Sigmoid colon (tissue), 4 donors: ENCODE data around the gene LYVE1.

Experiments used
- EP300 ChIP-seq, 4 donors: sonication (generic); formaldehyde crosslinking; IDR thresholded peaks; one replicate each; pipeline ENCODE4 v1.6.1; 2017; ENCODE audit warnings: antibody characterized with exemption in 4 of 4
- POLR2A ChIP-seq, 2 donors: fragments of 450-650 bp; IDR thresholded peaks; one replicate each; pipeline ENCODE4 v1.6.1; 2016; ENCODE audit warnings: antibody characterized with exemption in 2 of 2, mild to moderate bottlenecking in 2 of 2, moderate library complexity in 2 of 2
- TF ChIP-seq, protein P1 (sequence below), 4 experiments: fragments of 450-650 bp in 3 of 4; fragments of 200-600 bp in 1 of 4; IDR thresholded peaks; one replicate each; pipeline ENCODE4 v1.5.1; 2016 to 2019; ENCODE audit warnings: antibody characterized with exemption in 4 of 4, mild to moderate bottlenecking in 3 of 4, moderate library complexity in 2 of 4

DNA sequence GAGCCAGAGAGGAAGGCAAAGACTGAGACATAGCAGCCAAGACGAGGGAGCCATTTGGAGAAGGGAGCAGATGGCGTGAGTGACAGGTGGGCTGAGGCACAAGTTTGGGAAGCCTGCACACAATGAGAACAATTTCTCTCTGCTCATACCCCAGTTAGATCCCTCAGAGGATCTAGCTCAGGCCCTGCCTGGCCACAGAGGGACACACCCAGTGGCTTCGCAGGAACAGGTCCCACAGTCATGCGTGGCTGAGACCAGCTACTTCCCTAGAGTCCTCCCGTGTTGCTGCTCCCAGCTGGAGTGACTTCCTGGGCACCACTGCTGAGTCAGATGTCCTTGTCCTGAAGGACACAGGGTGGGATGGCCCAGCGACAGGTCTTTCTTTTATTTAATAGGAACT is 33.4 kb upstream of the LYVE1 start:
- TF ChIP-seq POLR2A (IDR thresholded peaks at IDR 0.05) (no peak), EP300 (IDR thresholded peaks at IDR 0.05) (no peak)
- TF ChIP-seq, protein P1, sequence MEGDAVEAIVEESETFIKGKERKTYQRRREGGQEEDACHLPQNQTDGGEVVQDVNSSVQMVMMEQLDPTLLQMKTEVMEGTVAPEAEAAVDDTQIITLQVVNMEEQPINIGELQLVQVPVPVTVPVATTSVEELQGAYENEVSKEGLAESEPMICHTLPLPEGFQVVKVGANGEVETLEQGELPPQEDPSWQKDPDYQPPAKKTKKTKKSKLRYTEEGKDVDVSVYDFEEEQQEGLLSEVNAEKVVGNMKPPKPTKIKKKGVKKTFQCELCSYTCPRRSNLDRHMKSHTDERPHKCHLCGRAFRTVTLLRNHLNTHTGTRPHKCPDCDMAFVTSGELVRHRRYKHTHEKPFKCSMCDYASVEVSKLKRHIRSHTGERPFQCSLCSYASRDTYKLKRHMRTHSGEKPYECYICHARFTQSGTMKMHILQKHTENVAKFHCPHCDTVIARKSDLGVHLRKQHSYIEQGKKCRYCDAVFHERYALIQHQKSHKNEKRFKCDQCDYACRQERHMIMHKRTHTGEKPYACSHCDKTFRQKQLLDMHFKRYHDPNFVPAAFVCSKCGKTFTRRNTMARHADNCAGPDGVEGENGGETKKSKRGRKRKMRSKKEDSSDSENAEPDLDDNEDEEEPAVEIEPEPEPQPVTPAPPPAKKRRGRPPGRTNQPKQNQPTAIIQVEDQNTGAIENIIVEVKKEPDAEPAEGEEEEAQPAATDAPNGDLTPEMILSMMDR (IDR thresholded peaks at IDR 0.05), result no peak
